K562 (cell line): ENCODE measurements around the gene CDS2. TPM values are rescaled to one million over a fixed set of nuclear protein-coding genes. Genes with fewer than 3 reads are reported as not detected.

Experiments
- CBFA2T2 ChIP-seq: fragments of 450-650 bp; conservative IDR thresholded peaks from 2 replicates; pipeline ENCODE4 v1.6.1; 2017; ENCODE audit warnings: mild to moderate bottlenecking
- CBFA2T3 ChIP-seq: fragments of 450-650 bp; IDR thresholded peaks from 2 replicates; pipeline ENCODE4 v1.6.1; 2017
- GATA2 ChIP-seq: sonication (generic); formaldehyde crosslinking; IDR thresholded peaks from 2 replicates; pipeline ENCODE4 v1.4.0; 2020; ENCODE audit warnings: mild to moderate bottlenecking, missing genetic modification reagents
- JUND ChIP-seq, 2 experiments: IDR thresholded peaks; 2 replicates in 1 of 2; 3 replicates in 1 of 2; pipeline ENCODE4 v1.6.1; 2011; ENCODE audit warnings: borderline replicate concordance in 2 of 2, low read depth in 2 of 2, low read length in 2 of 2, improper control_type of control experiment in 1 of 2, missing biosample characterization in 1 of 2, missing genetic modification characterization in 1 of 2, missing genetic modification reagents in 1 of 2
- MECOM ChIP-seq: fragments of 250-450 bp; sonication (Bioruptor Pico); IDR thresholded peaks from 2 replicates; pipeline ENCODE4 v1.8.0; 2022; ENCODE audit warnings: inconsistent platforms
- RNF219 ChIP-seq: fragments of 250-450 bp; sonication (Bioruptor Pico); IDR thresholded peaks from 2 replicates; pipeline ENCODE4 v1.5.0; 2022; ENCODE audit warnings: mild to moderate bottlenecking
- SMARCA5 ChIP-seq: fragments of 450-650 bp; IDR thresholded peaks from 2 replicates; pipeline ENCODE4 v1.6.1; 2016
- TAF9B ChIP-seq: fragments of 450-650 bp; IDR thresholded peaks from 2 replicates; pipeline ENCODE4 v1.6.1; 2018; ENCODE audit warnings: mild to moderate bottlenecking; ENCODE audit not compliant: partially characterized antibody
- TAL1 ChIP-seq: fragments of 450-650 bp; IDR thresholded peaks from 2 replicates; pipeline ENCODE4 v1.6.1; 2016; ENCODE audit warnings: mild to moderate bottlenecking
- TEAD4 ChIP-seq, 2 experiments: sonication (generic) in 1 of 2; formaldehyde crosslinking in 1 of 2; IDR thresholded peaks; 2 replicates each; pipeline versions ENCODE4 v1.6.1 to v1.8.0; 2012 to 2022; ENCODE audit warnings: borderline replicate concordance in 1 of 2, inconsistent platforms in 1 of 2, low read length in 1 of 2, mild to moderate bottlenecking in 1 of 2, missing genetic modification reagents in 1 of 2
- XRCC3 ChIP-seq: fragments of 450-650 bp; IDR thresholded peaks from 2 replicates; pipeline ENCODE4 v1.6.1; 2017; ENCODE audit warnings: mild to moderate bottlenecking, moderate library complexity
- polyA plus RNA-seq, 8 experiments: library from polyadenylated mRNA; depleted of rRNA in 4 of 8; stranded (reverse) in 5 of 8; unstranded in 3 of 8; fragments of >200 nt; fragmentation: Nextera tagmentation in 2 of 8; fragmentation: Illumina TruSeq in 1 of 8; extraction: Ambion mirVana in 2 of 8; extraction: Trizol in 1 of 8; gene quantifications; 2 replicates each; pipeline versions ENCODE4 v1.2.1 to v1.2.3, GENCODE V29; 2011 to 2014; ENCODE audit warnings: inconsistent platforms in 1 of 8, missing spikeins in 1 of 8
- total RNA-seq, 7 experiments: library from RNA; depleted of rRNA in 6 of 7; stranded (reverse); fragments of >200 nt in 6 of 7; fragmentation: Illumina TruSeq in 2 of 7; extraction: Trizol in 2 of 7; gene quantifications; 2 replicates each; pipeline versions ENCODE4 v1.2.1 to v1.2.3, GENCODE V29; 2011 to 2021; ENCODE audit warnings: low replicate concordance in 1 of 7

Gene CDS2
- total and polyA plus RNA-seq, 9 of the 15 experiments (the other 6 are each of a cell fraction or from before 2014, with no cell fraction given) = 6.4 to 46.4 (median 12.2) TPM

DNA sequence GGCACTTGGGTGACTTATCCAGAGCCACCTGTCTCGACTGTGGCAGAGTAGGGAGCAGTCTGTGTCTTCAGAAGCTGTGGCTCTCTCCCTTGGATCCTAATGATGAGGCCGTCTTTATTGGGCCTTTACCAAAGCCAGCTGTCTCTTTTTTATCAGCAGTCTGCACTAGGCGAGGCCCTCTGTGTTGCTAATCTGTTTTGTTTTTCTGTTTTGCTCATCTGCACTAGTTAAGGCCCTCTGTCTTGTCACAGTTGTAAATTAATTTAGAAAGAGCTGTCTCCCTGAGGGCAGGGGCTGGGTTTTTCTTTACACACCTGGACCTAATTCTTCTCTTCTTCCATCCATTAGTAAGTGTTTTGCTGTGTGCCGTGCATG is 45.0 kb downstream of the CDS2 start (continued):
- TF ChIP-seq GATA2 = peak; percentile 18; the same call in 1 of the 2 replicates
- no peak for TF ChIP-seq TAF9B
- peak; percentile 76 for TF ChIP-seq CBFA2T3
- no peak for TF ChIP-seq SMARCA5
- peak; percentile 67 for TF ChIP-seq CBFA2T2
- TF ChIP-seq TAL1 = peak; percentile 37; the same call in 1 of the 2 replicates
- TF ChIP-seq RNF219 = no peak
- no peak for TF ChIP-seq XRCC3
- 0 out of 2 replicates have a peak, but pooled peaks have one; percentile 15 for TF ChIP-seq TEAD4 (IDR thresholded peaks at IDR 0.05; ENCODE audit: low read length)
- TF ChIP-seq TEAD4 (CRISPR knock-in tag; IDR thresholded peaks at IDR 0.05; ENCODE audit: borderline replicate concordance) = no peak
- TF ChIP-seq MECOM = peak; percentile 84
- no peak for TF ChIP-seq JUND (IDR thresholded peaks at IDR 0.05; ENCODE audit: borderline replicate concordance, low read depth, low read length)
- no peak for TF ChIP-seq JUND (tag; IDR thresholded peaks at IDR 0.05; ENCODE audit: borderline replicate concordance, low read depth, low read length)
